SHP77 (cell line): ENCODE measurements around the gene COL9A3.

Source experiments
- DNase-seq, 2 experiments: peaks; one replicate each; lab custom pipeline; 2025; lab: John Stamatoyannopoulos, UW

COL9A3 gene

GRCh38 chr20:62778601-62779416 lies 38.0 kb upstream of the COL9A3 start:
- DNase-seq, result no peak

- no peak for DNase-seq
Measured at GRCh38 chr20:62779417-62779685, 37.5 kb upstream of the COL9A3 start.

- DNase-seq, result no peak
Measured at GRCh38 chr20:62780204-62780603, 36.6 kb upstream of the COL9A3 start.

GRCh38 chr20:62780696-62781095 lies 36.2 kb upstream of the COL9A3 start:
- DNase-seq, result no peak

- DNase-seq, result peak in 1 of 2 experiments; percentile 51
Measured at GRCh38 chr20:62782149-62782892, 34.5 kb upstream of the COL9A3 start.

GRCh38 chr20:62782893-62783278 lies 34.0 kb upstream of the COL9A3 start:
- DNase-seq, result no peak

GRCh38 chr20:62784497-62784896 lies 32.4 kb upstream of the COL9A3 start:
- DNase-seq, result no peak

GRCh38 chr20:62785393-62785792 lies 31.5 kb upstream of the COL9A3 start:
- no peak for DNase-seq

- DNase-seq, result peak in 1 of 2 experiments; percentile 32
Measured at GRCh38 chr20:62786157-62786556, 30.7 kb upstream of the COL9A3 start.

- no peak for DNase-seq
Measured at GRCh38 chr20:62787321-62787720, 29.5 kb upstream of the COL9A3 start.

GRCh38 chr20:62787866-62788265 lies 29.0 kb upstream of the COL9A3 start:
- no peak for DNase-seq

GRCh38 chr20:62788607-62789006 lies 28.2 kb upstream of the COL9A3 start:
- no peak for DNase-seq

GRCh38 chr20:62790075-62790474 lies 26.8 kb upstream of the COL9A3 start:
- no peak for DNase-seq

GRCh38 chr20:62791301-62792181 lies 25.3 kb upstream of the COL9A3 start:
- DNase-seq, result peak; percentile 96 to 97

- no peak for DNase-seq
Measured at GRCh38 chr20:62792182-62792939, 24.5 kb upstream of the COL9A3 start.

- DNase-seq, result no peak
Measured at GRCh38 chr20:62792940-62793756, 23.7 kb upstream of the COL9A3 start.

GRCh38 chr20:62793757-62794006 lies 23.2 kb upstream of the COL9A3 start:
- no peak for DNase-seq

- peak; percentile 94 to 96 for DNase-seq
Measured at GRCh38 chr20:62794007-62794724, 22.7 kb upstream of the COL9A3 start.

- peak; percentile 84 to 87 for DNase-seq
Measured at GRCh38 chr20:62795023-62795761, 21.7 kb upstream of the COL9A3 start.
